IMR-90 (cell line): ENCODE results near the gene KDELR1. TPM values are rescaled to one million over a fixed set of nuclear protein-coding genes. Genes with fewer than 3 reads are reported as not detected.
A peak's percentile ranks its signal among the peaks of the same experiment; 100 is the strongest.

ENCODE experiments used
- ATAC-seq: fragments of 200-7000 bp; cut with Tn5 transposase; 2 replicates; pipeline ENCODE4 v1.9.1; 2020; ENCODE audit warnings: low read depth, mild to moderate bottlenecking, moderate library complexity
- BruUV-seq: library from RNA; stranded (reverse); fragments of 400-500 nt; replicated peaks from 2 replicates; lab custom pipeline; 2021; lab: Mats Ljungman, UMichigan
- CTCF ChIA-PET: fragments of 300-600 bp; formaldehyde crosslinking; extraction: SDS; loops from one replicate; lab custom pipeline; 2021; ENCODE audit warnings: antibody characterized with exemption; lab: Yijun Ruan, JAX
- POLR2A ChIA-PET: fragments of 300-600 bp; sonication (Branson Sonifier 250); formaldehyde crosslinking; loops from one replicate; lab custom pipeline; 2022; ENCODE audit warnings: antibody characterized with exemption; ENCODE audit not compliant: unreplicated experiment; lab: Charles Lee
- DNase-seq: peaks from one replicate; pipeline ENCODE4 v3.0.0; 2013
- H2AFZ ChIP-seq: replicated peaks from 2 replicates; pipeline ENCODE3; 2013; ENCODE audit warnings: low read length, mild to moderate bottlenecking; ENCODE audit not compliant: poor library complexity
- H2AK5ac ChIP-seq: 2 replicates; pipeline ENCODE4 v1.6.1; 2013; ENCODE audit warnings: low read depth, low read length, inconsistent platforms
- H2AK9ac ChIP-seq: replicated peaks from 2 replicates; pipeline ENCODE3; 2013; ENCODE audit warnings: mild to moderate bottlenecking, low read depth, low read length, moderate library complexity; ENCODE audit not compliant: poor library complexity
- H2BK120ac ChIP-seq: 2 replicates; pipeline ENCODE4 v1.6.1; 2013; ENCODE audit warnings: low read depth, low read length, inconsistent platforms
- H2BK15ac ChIP-seq: 3 replicates; pipeline ENCODE4 v1.6.1; 2013; ENCODE audit warnings: low read depth, low read length, inconsistent platforms
- H2BK20ac ChIP-seq: 2 replicates; pipeline ENCODE4 v1.6.1; 2013; ENCODE audit warnings: low read depth, mild to moderate bottlenecking, inconsistent platforms, low read length, moderate library complexity
- H2BK5ac ChIP-seq: 2 replicates; pipeline ENCODE4 v1.6.1; 2013; ENCODE audit warnings: mild to moderate bottlenecking, low read depth, low read length, inconsistent platforms; ENCODE audit not compliant: poor library complexity, severe bottlenecking
- H3K14ac ChIP-seq: replicated peaks from 2 replicates; pipeline ENCODE4 v1.6.1; 2013; ENCODE audit warnings: low read depth, low read length, inconsistent platforms
- H3K18ac ChIP-seq: 2 replicates; pipeline ENCODE4 v1.6.1; 2013; ENCODE audit warnings: low read depth, low read length, control low read depth
- H3K23ac ChIP-seq: 2 replicates; pipeline ENCODE4 v1.6.1; 2013; ENCODE audit warnings: low read depth, low read length, inconsistent platforms
- H3K27ac ChIP-seq: 2 replicates; pipeline ENCODE4 v1.5.1; 2013; ENCODE audit warnings: mild to moderate bottlenecking, control low read depth, low read length; ENCODE audit not compliant: insufficient read depth
- H3K27me3 ChIP-seq: 2 replicates; pipeline ENCODE4 v1.6.1; 2013; ENCODE audit warnings: low read length; ENCODE audit not compliant: control insufficient read depth, insufficient read depth
- H3K36me3 ChIP-seq: 2 replicates; pipeline ENCODE4 v1.6.1; 2013; ENCODE audit warnings: low read length, mixed read lengths; ENCODE audit not compliant: control insufficient read depth, insufficient read depth
- H3K4ac ChIP-seq: 2 replicates; pipeline ENCODE4 v1.6.1; 2013; ENCODE audit warnings: low read depth, low read length, inconsistent platforms
- H3K4me1 ChIP-seq: 2 replicates; pipeline ENCODE4 v1.6.1; 2013; ENCODE audit warnings: low read length, mixed read lengths; ENCODE audit not compliant: control insufficient read depth, insufficient read depth
- H3K4me2 ChIP-seq: 2 replicates; pipeline ENCODE4 v1.6.1; 2013; ENCODE audit warnings: low read depth, mild to moderate bottlenecking, control low read depth, low read length, moderate library complexity
- H3K4me3 ChIP-seq: 2 replicates; pipeline ENCODE4 v1.5.1; 2013; ENCODE audit warnings: low read depth, mild to moderate bottlenecking, control low read depth, low read length, moderate library complexity; ENCODE audit not compliant: insufficient read depth
- H3K56ac ChIP-seq: 2 replicates; pipeline ENCODE4 v1.6.1; 2013; ENCODE audit warnings: low read length, inconsistent platforms; ENCODE audit not compliant: insufficient read depth; ENCODE audit errors: extremely low read depth
- H3K79me1 ChIP-seq, 2 experiments: 2 replicates each; pipeline ENCODE4 v1.6.1; 2013; ENCODE audit warnings: low read length in 2 of 2, inconsistent platforms in 1 of 2, low read depth in 1 of 2
- H3K9ac ChIP-seq: 2 replicates; pipeline ENCODE4 v1.6.1; 2013; ENCODE audit warnings: low read depth, low read length, control low read depth
- H3K9me1 ChIP-seq: 2 replicates; pipeline ENCODE4 v1.6.1; 2013; ENCODE audit warnings: low read length, inconsistent platforms; ENCODE audit not compliant: insufficient read depth
- H3K9me3 ChIP-seq: 2 replicates; pipeline ENCODE4 v1.6.1; 2013; ENCODE audit warnings: low read length; ENCODE audit not compliant: control insufficient read depth, insufficient read depth
- H4K20me1 ChIP-seq: 2 replicates; pipeline ENCODE4 v1.6.1; 2013; ENCODE audit warnings: low read length, inconsistent platforms; ENCODE audit not compliant: insufficient read depth
- H4K5ac ChIP-seq: 2 replicates; pipeline ENCODE4 v1.6.1; 2013; ENCODE audit warnings: mild to moderate bottlenecking, low read depth, low read length, control low read depth
- H4K8ac ChIP-seq, 2 experiments: 2 replicates each; pipeline ENCODE4 v1.6.1; 2013; ENCODE audit warnings: low read depth in 2 of 2, low read length in 2 of 2, control low read depth in 1 of 2, inconsistent platforms in 1 of 2
- H4K91ac ChIP-seq: 2 replicates; pipeline ENCODE4 v1.6.1; 2013; ENCODE audit warnings: low read depth, low read length, inconsistent platforms; ENCODE audit not compliant: insufficient read depth
- CTCF ChIP-seq: conservative IDR thresholded peaks from 2 replicates; pipeline ENCODE4 v1.5.1; 2012; ENCODE audit warnings: mild to moderate bottlenecking, low read depth, low read length, improper control_type of control experiment
- POLR2A ChIP-seq: IDR thresholded peaks from 2 replicates; pipeline ENCODE4 v1.6.1; 2012; ENCODE audit warnings: mild to moderate bottlenecking, low read depth, low read length
- RAD21 ChIP-seq: IDR thresholded peaks from 2 replicates; pipeline ENCODE4 v1.6.1; 2012; ENCODE audit warnings: low read length, improper control_type of control experiment
- SMC3 ChIP-seq: fragments of 150-350 bp; IDR thresholded peaks from 2 replicates; pipeline ENCODE4 v1.6.1; 2016; ENCODE audit warnings: low read depth, mild to moderate bottlenecking, antibody characterized with exemption, low read length, moderate library complexity
- WGBS, 2 experiments: methylation state at CpG; one replicate each; pipeline versions ENCODE4 v1.1.5 to v1.1.7; 2013; ENCODE audit warnings: missing lambda C conversion rate in 2 of 2; ENCODE audit not compliant: insufficient read length in 1 of 2; ENCODE audit errors: extremely low coverage in 2 of 2; 5-methylcytosine and 5-hydroxymethylcytosine counted together
- dilution Hi-C: fragments of 300-500 bp; cut with HindIII; formaldehyde crosslinking; loops from one replicate; pipeline ENCODE4 v1.14.3; 2018; ENCODE audit warnings: low sequenced_read_pairs; ENCODE audit not compliant: unreplicated experiment
- in situ Hi-C: fragments of 300-500 bp; cut with MboI; formaldehyde crosslinking; loops from 3 replicates; pipeline ENCODE4 v1.14.3; 2019; ENCODE audit warnings: low sequenced_read_pairs, inconsistent platforms, mixed read lengths
- intact Hi-C: fragments of 100-400 bp; cut with micrococcal nuclease; formaldehyde crosslinking; loops from 2 replicates; pipeline ENCODE4 v1.10.0; 2022
- polyA plus RNA-seq, 3 experiments: library from polyadenylated mRNA; depleted of rRNA; stranded (reverse); fragments of >200 nt; gene quantifications; 2 replicates each; pipeline ENCODE4 v1.2.3, GENCODE V29; 2012; ENCODE audit warnings: low replicate concordance in 1 of 3
- total RNA-seq: library from RNA; depleted of rRNA; stranded (reverse); fragments of >200 nt; gene quantifications from 2 replicates; pipeline ENCODE4 v1.2.3, GENCODE V29; 2012

The KDELR1 gene
- total and polyA plus RNA-seq, 2 of the 4 experiments (the other 2 are of a cell fraction): 58.8 to 180 TPM

- TF ChIP-seq SMC3: no peak
- no peak for TF ChIP-seq RAD21
- no peak for TF ChIP-seq POLR2A
Measured at GRCh38 chr19:48394331-48395169, 3.2 kb upstream of the KDELR1 start (continued).

DNA sequence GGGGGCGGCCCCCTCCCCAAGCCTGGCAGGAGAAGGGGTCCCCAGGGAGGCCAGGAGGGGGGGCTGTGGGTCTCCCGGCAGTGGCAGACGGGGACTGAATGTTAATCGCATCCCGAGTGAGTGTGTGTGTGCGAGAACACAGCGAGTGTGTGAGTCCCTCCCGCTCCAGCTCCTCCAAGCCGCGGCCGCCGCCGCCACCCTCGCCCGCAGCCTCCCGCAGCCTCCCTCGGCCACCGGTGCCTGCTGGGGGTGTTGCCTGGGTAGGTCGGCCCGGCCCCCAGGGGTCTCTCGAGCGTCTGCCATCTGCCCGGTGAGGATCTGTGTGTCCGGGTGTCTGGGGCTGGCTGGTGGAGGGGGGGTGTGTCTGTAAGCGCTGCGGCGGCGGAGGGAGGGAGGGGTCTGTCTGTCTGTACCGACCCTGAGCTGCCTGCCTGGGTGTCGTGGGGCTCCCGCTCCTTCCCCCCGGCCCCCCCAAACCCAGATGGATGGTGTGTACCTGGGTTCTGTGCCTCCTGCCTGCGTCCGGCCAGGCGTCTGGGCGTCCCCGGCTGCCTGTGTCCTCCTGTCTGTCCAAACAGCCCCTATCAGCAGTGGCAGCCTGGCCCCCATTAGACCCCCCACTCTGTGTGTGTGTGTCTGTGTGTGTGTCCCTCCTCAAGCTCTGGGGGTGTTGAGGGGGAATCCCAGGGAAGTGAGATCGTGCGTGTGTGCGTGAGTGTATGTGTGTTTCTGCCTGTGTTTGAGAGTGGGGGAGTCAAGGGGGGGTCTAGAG lies 2.4 kb upstream of the KDELR1 start, which contains the start of gene GRIN2D:
GRIN2D (plus strand) TSS at position 110 of the 772 bp plus-strand sequence. CDS start 4,725 bp downstream, outside the sequence.
- ChIA-PET POLR2A (interaction anchor here (0.6 kb wide), 1 partner anchor 10 kb away, joined by 3 read pairs; no protein-coding TSS in a partner anchor), CTCF (no interaction called here)
- H2BK20ac ChIP-seq: no peak within 1 kb of the TSS
- H4K5ac ChIP-seq: no peak within 1 kb of the TSS
- peaks cover 0 to 19% of the 10 kb centered on the region in 2 experiments for H3K79me1 ChIP-seq
- no peak within 1 kb of the TSS for H3K18ac ChIP-seq
- ATAC-seq: peak; percentile 2; the same call in 1 of the 2 replicates
- intact Hi-C loops (loop anchor here (10.0 kb wide), 1 partner anchor 69 kb away; the partner anchor contains the start of gene EMP3), in situ Hi-C loops (no loop called here), dilution Hi-C loops (no loop called here)
- no peak within 1 kb of the TSS for H3K9ac ChIP-seq
- BruUV-seq: no TSS peak
- H3K9me3 ChIP-seq: no peaks in the 10 kb centered on the region
- no peak within 1 kb of the TSS for H3K27ac ChIP-seq
- H3K27me3 ChIP-seq: peaks cover 54% of the 10 kb centered on the region
- peaks cover 9% of the 10 kb centered on the region for H4K20me1 ChIP-seq
- H4K8ac ChIP-seq: no peak within 1 kb of the TSS; a peak in 1 of 4 replicates
- no peak within 1 kb of the TSS for H3K4ac ChIP-seq
- H4K91ac ChIP-seq: no peak within 1 kb of the TSS
- 4% methylated on average over 9 of the region's 40 CpGs; no CpG with 5 or more reads in 1 of the 2 experiments for WGBS, 2 experiments
- peaks cover 7% of the 10 kb centered on the region; the same call in 1 of the 2 replicates for H3K4me1 ChIP-seq
- H3K14ac ChIP-seq: no peak within 1 kb of the TSS
- peaks cover 5% of the 10 kb centered on the region for H3K36me3 ChIP-seq
- no peak within 1 kb of the TSS; the same call in 1 of the 2 replicates for H3K56ac ChIP-seq
- H3K9me1 ChIP-seq: peaks cover 6% of the 10 kb centered on the region; the same call in 1 of the 2 replicates
- peak within 1 kb of the TSS; percentile 64; the same call in 1 of the 2 replicates for H3K4me2 ChIP-seq
- no peak for TF ChIP-seq SMC3
- TF ChIP-seq CTCF: 0 out of 2 replicates have a peak, but pooled peaks have one; percentile 23
- no peak within 1 kb of the TSS for H3K23ac ChIP-seq
- no peak within 1 kb of the TSS for H2BK15ac ChIP-seq
- H2AFZ ChIP-seq: peak within 1 kb of the TSS; percentile 79
- H2BK5ac ChIP-seq: no peak within 1 kb of the TSS
- H2BK120ac ChIP-seq: no peak within 1 kb of the TSS
- peak within 1 kb of the TSS; percentile 89 for H2AK9ac ChIP-seq
- DNase-seq: peak; percentile 33
- 0 out of 2 replicates have a peak within 1 kb of the TSS, but pooled peaks have one; percentile 14 for H2AK5ac ChIP-seq
- H3K4me3 ChIP-seq: peak within 1 kb of the TSS; percentile 12; the same call in 1 of the 2 replicates
